Measurements from ENCODE around the gene SH3GL2.

The SH3GL2 gene

DNA sequence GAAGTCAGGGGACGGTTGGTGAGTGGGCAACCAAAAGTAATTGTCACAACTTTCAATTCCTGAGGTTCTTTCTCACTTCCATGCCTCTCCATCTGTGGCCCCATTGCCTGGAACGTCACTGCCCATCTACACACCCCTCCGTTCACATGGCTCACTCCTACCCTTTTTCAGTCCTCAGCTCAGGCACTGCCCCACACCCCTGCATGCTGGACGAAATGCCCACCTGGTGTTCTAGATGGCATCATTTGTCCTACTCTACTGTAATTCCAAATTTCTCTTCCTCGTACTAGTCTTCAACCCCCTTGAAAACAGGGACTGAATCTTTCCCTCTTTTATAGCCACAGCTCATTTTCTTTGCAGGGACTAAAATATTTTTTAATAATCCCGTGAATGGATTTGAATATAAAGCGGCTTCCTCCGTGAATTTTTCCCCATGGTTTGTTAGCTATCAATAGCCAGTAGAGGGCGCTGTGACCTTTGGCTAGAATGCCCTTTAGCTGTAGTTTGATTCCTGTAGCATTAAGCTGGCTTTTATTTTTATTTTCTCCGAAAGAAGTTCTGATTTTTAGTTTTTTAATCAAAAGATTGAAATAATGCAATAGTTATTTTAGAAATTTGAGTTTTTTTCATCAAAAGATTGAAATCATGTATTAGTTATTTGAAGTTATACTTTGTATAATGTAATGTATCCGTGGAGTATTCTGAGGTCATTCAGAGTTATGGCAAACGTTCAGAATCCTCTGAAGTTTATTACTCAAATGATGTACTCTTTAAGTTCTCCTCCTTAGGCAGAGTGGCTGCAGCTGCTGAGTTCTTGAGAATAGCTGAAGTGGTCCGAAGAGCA is 232.1 kb downstream of the SH3GL2 start:
- Histone ChIP-seq H3F3A (ENCODE audit: control insufficient read depth, insufficient read depth) (no peaks in the 10 kb centered on the region), H3K79me2 (ENCODE audit: control insufficient read depth, low read length) (no peaks in the 10 kb centered on the region), H3K36me3 (ENCODE audit: control insufficient read depth, low read length) (no peaks in the 10 kb centered on the region), H3K9me3 (ENCODE audit: control insufficient read depth, insufficient read depth, low read length) (no peaks in the 10 kb centered on the region), H3K4me3 (ENCODE audit: low read length) (no peak overlapping the region), H3K4me2 (ENCODE audit: low read length) (no peak overlapping the region), H3K27me3 (ENCODE audit: control insufficient read depth, low read length) (no peaks in the 10 kb centered on the region), H4K20me1 (ENCODE audit: control insufficient read depth, insufficient read depth, low read depth, low read length) (no peaks in the 10 kb centered on the region), H3K4me1 (ENCODE audit: control insufficient read depth, low read length) (no peaks in the 10 kb centered on the region), H3K9me2 (replicated peaks; ENCODE audit: control insufficient read depth, low read length) (no peaks in the 10 kb centered on the region), H3K27ac (ENCODE audit: low read depth, low read length) (no peak overlapping the region)
- TF ChIP-seq EZH2phosphoT487 (IDR thresholded peaks at IDR 0.05; ENCODE audit: borderline replicate concordance, low read length): no peak
- TF ChIP-seq, protein P1, sequence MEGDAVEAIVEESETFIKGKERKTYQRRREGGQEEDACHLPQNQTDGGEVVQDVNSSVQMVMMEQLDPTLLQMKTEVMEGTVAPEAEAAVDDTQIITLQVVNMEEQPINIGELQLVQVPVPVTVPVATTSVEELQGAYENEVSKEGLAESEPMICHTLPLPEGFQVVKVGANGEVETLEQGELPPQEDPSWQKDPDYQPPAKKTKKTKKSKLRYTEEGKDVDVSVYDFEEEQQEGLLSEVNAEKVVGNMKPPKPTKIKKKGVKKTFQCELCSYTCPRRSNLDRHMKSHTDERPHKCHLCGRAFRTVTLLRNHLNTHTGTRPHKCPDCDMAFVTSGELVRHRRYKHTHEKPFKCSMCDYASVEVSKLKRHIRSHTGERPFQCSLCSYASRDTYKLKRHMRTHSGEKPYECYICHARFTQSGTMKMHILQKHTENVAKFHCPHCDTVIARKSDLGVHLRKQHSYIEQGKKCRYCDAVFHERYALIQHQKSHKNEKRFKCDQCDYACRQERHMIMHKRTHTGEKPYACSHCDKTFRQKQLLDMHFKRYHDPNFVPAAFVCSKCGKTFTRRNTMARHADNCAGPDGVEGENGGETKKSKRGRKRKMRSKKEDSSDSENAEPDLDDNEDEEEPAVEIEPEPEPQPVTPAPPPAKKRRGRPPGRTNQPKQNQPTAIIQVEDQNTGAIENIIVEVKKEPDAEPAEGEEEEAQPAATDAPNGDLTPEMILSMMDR (IDR thresholded peaks at IDR 0.05; ENCODE audit: low read depth, low read length, poor library complexity, severe bottlenecking): peak; percentile 80

- TF ChIP-seq EZH2phosphoT487 (IDR thresholded peaks at IDR 0.05; ENCODE audit: borderline replicate concordance, low read length): no peak
- TF ChIP-seq, protein P1 (IDR thresholded peaks at IDR 0.05; ENCODE audit: low read depth, low read length, poor library complexity, severe bottlenecking): no peak
- Histone ChIP-seq H3K36me3 (ENCODE audit: control insufficient read depth, low read length) (no peaks in the 10 kb centered on the region), H3K4me1 (ENCODE audit: control insufficient read depth, low read length) (no peaks in the 10 kb centered on the region), H4K20me1 (ENCODE audit: control insufficient read depth, insufficient read depth, low read depth, low read length) (no peaks in the 10 kb centered on the region), H3K4me2 (ENCODE audit: low read length) (no peak overlapping the region), H3K9me2 (replicated peaks; ENCODE audit: control insufficient read depth, low read length) (no peaks in the 10 kb centered on the region), H3K79me2 (ENCODE audit: control insufficient read depth, low read length) (no peaks in the 10 kb centered on the region), H3F3A (ENCODE audit: control insufficient read depth, insufficient read depth) (no peaks in the 10 kb centered on the region), H3K4me3 (ENCODE audit: low read length) (no peak overlapping the region), H3K27ac (ENCODE audit: low read depth, low read length) (no peak overlapping the region), H3K27me3 (ENCODE audit: control insufficient read depth, low read length) (no peaks in the 10 kb centered on the region), H3K9me3 (ENCODE audit: control insufficient read depth, insufficient read depth, low read length) (no peaks in the 10 kb centered on the region)
Measured at GRCh38 chr9:17813798-17814197, 234.9 kb downstream of the SH3GL2 start.

- H3K36me3 ChIP-seq (ENCODE audit: control insufficient read depth, low read length): no peaks in the 10 kb centered on the region
- no peaks in the 10 kb centered on the region for H3K4me1 ChIP-seq (ENCODE audit: control insufficient read depth, low read length)
- H3K4me2 ChIP-seq (ENCODE audit: low read length): no peak overlapping the region
- no peak overlapping the region for H3K27ac ChIP-seq (ENCODE audit: low read depth, low read length)
- H3K9me3 ChIP-seq (ENCODE audit: control insufficient read depth, insufficient read depth, low read length): no peaks in the 10 kb centered on the region
- H3F3A ChIP-seq (ENCODE audit: control insufficient read depth, insufficient read depth): no peaks in the 10 kb centered on the region
- H4K20me1 ChIP-seq (ENCODE audit: control insufficient read depth, insufficient read depth, low read depth, low read length): no peaks in the 10 kb centered on the region
- H3K27me3 ChIP-seq (ENCODE audit: control insufficient read depth, low read length): no peaks in the 10 kb centered on the region
- H3K4me3 ChIP-seq (ENCODE audit: low read length): no peak overlapping the region
- no peak for TF ChIP-seq EZH2phosphoT487 (IDR thresholded peaks at IDR 0.05; ENCODE audit: borderline replicate concordance, low read length)
- TF ChIP-seq, protein P1 (IDR thresholded peaks at IDR 0.05; ENCODE audit: low read depth, low read length, poor library complexity, severe bottlenecking): no peak
- no peaks in the 10 kb centered on the region for H3K9me2 ChIP-seq (replicated peaks; ENCODE audit: control insufficient read depth, low read length)
- H3K79me2 ChIP-seq (ENCODE audit: control insufficient read depth, low read length): no peaks in the 10 kb centered on the region
Measured at GRCh38 chr9:17816431-17817027, 237.7 kb downstream of the SH3GL2 start.
